K562 treated with DMSO at 1 percent for 24 hours (cell line): Measurements from ENCODE around the gene SNRNP70. TPM values are rescaled to one million over a fixed set of nuclear protein-coding genes. Genes with fewer than 3 reads are reported as not detected.

ENCODE experiments used
- total RNA-seq: library from RNA; unstranded; fragments of 300-600 nt; gene quantifications from 2 replicates; pipeline ENCODE4 v1.2.3, GENCODE V29; 2022; ENCODE audit warnings: low read depth; ENCODE audit not compliant: insufficient read depth

Gene SNRNP70
- 219 and 229 TPM in 2 replicates for total RNA-seq

GRCh38 chr19:49085020-49085867 is at the start of gene SNRNP70:
SNRNP70 (plus strand) TSS chr19:49085451; CDS start chr19:49086415, 964 bp downstream.

DNA sequence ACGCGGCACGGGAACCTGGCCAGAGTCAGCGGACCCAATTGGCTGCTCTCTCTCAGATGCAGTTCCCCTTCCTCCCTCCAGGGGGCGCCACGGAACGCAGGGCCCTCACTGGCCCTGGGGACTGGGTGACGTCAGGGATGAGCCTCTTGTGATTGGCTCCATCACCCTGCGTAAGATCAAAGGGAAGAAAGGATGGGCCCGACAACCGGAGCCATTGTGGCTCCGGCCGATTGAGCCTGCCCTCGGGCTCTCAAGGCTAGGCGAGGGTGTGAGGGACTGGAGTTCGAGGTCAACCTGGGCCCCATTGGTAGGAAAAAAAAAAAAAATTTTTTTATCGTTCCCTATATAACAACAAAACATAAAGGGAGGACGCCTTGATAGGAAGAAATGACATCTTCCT is 48.4 kb upstream of the SNRNP70 start, which contains the start of gene CGB1:
Gene CGB1, minus strand, starts transcription at position 81 of the 400 bp plus-strand sequence. CDS start 184 bp downstream, outside the sequence.

GRCh38 chr19:49043548-49043947 is 41.7 kb upstream of the SNRNP70 start, which contains the start of gene CGB5:
CGB5 (plus strand) TSS chr19:49043848; CDS start chr19:49044210, 362 bp downstream.

DNA sequence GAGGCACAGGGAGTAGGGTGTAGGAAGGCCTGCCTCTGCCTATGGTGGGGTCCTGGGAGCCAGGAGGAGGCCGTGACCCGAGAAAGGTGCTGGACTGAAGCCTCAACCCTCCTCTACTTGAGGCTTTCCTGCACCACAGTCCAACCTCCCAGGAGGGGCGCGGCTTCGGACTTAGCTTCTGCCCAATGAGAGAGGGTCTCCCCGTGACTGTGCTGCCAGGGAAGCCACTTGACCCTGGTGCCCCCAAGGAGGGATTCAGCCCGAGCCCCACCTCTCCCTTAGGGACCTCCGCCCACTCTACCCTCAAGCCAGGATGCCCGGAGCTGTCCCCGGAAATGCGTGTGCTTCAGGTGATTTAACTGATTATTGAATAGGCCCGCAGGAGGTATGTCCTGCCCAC is 36.2 kb upstream of the SNRNP70 start, which contains the start of gene CGB8:
Gene CGB8, minus strand, starts transcription at position 101 of the 400 bp plus-strand sequence. CDS start 372 bp downstream, outside the sequence.

DNA sequence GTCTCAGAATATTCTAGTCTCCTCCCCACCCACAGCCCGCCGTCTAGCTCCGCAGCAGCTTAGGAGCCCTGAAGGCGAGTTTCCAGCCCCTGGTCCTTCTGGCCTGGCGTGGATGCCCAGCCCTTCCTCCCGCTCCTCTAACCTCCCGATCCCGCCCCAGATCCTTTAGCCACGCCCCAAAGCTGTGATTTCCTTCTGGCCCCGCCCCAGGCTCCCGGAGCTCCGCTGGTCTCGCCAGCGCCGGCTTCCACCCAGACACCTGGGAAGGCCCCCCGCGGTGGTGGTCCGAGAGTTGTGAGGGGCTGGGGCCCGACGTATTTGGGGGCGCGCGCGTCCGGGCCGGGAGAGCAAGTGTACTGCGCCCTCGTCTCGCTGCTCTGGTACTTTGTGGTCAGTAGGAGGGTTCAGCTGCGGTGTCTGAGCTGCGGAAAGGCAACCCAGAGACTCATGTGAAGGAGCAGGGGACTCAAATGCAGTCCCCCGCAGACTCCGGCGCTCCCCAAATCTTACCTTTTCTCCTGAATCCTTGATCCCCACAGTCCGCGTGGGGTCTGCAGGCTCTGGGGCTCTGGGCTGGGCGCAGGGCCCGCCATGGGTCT is 27.5 kb upstream of the SNRNP70 start, which contains the start of gene CGB7:
Gene CGB7, minus strand, starts transcription at position 114 of the 599 bp plus-strand sequence. CDS start 2,374 bp downstream, outside the sequence.

DNA sequence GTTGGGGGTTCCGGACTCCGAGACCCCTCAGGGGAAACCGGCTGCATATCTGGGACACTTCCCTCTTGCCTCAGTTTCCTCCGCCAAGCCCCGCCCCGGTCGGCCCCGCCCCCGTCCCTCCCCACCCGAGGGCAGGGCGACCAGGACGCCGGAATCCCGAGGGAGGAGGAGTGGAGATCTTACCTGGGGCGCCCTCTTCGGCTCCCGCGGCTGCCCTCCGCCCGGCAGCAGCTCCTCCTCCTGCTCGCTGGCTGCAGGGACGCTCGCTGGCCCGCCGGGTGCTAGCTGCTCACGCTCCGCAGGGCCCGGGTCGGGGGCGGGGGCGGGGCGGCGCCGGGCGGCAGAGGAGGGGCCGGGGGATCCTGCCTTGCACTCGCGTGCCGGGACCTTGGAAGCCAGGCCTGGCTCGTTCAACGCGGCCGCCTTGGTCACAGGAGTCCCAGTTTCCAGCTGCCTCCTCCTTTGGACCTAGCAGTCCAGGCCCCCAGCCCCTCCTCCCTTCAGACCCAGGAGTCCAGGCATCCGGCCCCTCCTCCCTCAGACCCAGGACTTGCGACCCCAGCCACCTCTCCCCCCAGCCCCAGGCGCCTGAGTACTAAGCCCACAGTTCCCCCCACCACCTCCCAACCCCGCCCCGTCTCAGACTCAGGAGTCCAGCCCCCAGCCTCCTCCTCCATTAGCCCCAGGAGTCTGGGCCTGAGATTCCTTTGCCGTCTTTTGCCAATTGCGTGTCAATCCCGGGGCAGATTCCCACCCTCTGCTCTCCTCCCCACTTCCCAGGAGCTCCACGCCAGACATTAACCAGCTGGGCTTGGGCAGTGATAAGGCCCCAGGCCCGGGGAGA is 20.3 kb upstream of the SNRNP70 start, which contains the start of gene NTF4:
Gene NTF4, minus strand, starts transcription at position 51 of the 844 bp plus-strand sequence. CDS start 2,821 bp downstream, outside the sequence.

GRCh38 chr19:49113762-49114629 is 28.7 kb downstream of the SNRNP70 start, which contains the start of gene LIN7B:
LIN7B (plus strand) TSS chr19:49114370; CDS start chr19:49114405, 35 bp downstream.

DNA sequence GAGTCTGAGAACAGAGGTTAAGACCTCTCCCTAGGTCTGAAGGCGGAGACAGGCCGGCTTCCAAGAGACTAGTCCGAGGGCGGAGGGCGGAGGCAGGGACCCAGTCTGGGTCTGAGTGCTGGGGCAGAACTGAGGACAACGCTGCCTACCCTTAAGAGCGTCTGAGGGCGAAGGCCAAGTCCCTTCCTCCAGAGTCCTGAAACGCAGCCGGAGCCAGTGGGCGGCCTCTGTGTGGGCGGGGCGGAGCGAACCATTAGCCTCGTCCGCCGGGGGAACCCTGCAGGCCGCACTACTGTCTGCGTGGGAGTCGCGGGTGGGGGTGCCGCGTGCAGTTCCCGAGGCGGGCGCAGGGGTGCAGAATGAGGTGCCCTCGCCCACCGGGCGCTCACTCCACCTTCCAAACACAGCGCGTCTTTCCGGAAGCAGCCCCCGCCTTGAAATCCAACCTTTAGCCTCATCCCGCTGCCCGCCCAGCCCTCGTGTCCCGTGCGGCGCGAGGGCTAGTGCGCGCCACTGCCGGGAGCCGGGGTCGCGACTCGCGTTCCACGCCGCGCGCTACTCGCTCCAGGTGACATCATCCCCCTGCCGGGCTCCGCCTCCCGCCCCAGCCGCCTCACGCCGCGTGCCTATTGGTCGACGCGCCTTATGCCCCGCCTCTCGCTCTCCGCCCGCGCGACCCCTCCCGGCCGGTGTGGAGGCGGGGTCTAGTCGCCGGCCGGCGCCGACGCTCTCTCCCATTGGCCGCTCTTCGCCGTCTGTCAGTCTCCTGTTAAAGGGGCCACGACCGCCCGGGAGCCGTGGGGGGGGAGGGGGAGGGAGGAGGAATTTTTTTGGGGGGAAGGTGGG is 33.5 kb downstream of the SNRNP70 start, which contains the start of gene C19orf73:
Gene C19orf73, minus strand, starts transcription at position 579 of the 846 bp plus-strand sequence. Its CDS starts 121 bp downstream, at position 458.

DNA sequence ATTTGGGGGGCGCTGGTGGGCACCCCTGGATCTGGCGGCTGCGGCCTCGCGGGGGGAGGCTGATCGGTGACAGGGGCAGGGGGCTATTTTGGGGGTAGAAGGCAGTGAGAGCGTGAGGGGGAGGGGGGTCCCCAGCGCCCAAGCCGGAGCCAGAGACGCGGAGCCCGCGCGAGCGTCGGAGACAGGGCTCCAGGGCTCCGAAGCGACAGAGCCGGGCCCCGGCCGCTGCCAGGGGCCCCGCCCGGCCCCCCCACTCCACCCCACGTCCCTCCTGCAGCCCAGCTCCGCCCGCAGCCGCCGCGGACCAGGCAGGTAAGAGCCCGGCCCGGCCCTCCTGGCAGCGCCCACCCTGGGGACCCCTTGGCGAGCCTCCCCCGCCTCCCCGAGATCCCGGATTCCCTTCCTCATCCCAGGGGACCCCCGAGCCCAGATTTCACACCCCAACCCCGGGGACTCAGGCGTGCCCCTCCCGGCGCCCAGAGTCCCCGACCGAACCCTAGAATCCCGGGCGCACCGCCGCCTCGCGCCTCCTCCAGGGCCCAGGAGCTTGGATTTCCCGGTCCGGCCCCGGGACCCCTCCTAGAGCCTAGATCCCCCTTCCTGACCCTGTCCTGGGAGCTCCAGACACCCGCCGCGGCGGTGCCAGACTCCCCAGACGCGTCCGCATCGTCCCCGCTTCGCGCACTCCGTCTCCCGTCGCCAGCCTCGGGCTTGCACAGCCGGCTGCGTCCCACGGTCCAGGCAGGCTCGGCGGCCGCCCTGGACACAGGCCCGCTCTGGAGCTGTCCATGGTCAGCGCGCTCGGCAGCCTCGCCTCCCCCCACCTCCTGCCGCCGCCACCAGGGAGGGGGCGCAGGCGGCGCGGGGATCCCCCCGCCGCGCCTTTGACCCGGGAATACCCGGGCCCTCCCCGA is 34.4 kb downstream of the SNRNP70 start, which contains the start of gene PPFIA3:
Gene PPFIA3, plus strand, starts transcription at position 134 of the 914 bp plus-strand sequence. CDS start 8,330 bp downstream, outside the sequence.

GRCh38 chr19:49155005-49155819 is 70.0 kb downstream of the SNRNP70 start, which contains the start of gene HRC:
HRC (minus strand) TSS chr19:49155396; CDS start chr19:49155237, 159 bp downstream.

GRCh38 chr19:49157445-49158224 is 72.4 kb downstream of the SNRNP70 start, which contains the start of gene TRPM4:
TRPM4 (plus strand) TSS chr19:49157792; CDS start chr19:49157867, 75 bp downstream.

Other genes with a start within 250 kb of the SNRNP70 start
- 1.1 TPM in 1 of 2 replicates, not detected in the other for gene HSD17B14, start 249.0 kb upstream of the SNRNP70 start, total RNA-seq
- 49.1 and 54.5 TPM in 2 replicates for gene PLEKHA4, start 216.8 kb upstream of the SNRNP70 start, total RNA-seq
- 88.6 and 88.9 TPM in 2 replicates for gene PPP1R15A, start 213.0 kb upstream of the SNRNP70 start, total RNA-seq
- 0.88 and 3.5 TPM in 2 replicates for gene TULP2, start 186.7 kb upstream of the SNRNP70 start, total RNA-seq
- 445 and 480 TPM in 2 replicates for gene NUCB1, start 185.1 kb upstream of the SNRNP70 start, total RNA-seq
- gene DHDH, start 151.8 kb upstream of the SNRNP70 start, total RNA-seq: 4.8 and 5.0 TPM in 2 replicates
- 136 and 153 TPM in 2 replicates for gene BAX, start 130.6 kb upstream of the SNRNP70 start, total RNA-seq
- gene FTL, start 120.1 kb upstream of the SNRNP70 start, total RNA-seq: 7,562 and 7,983 TPM in 2 replicates
- gene GYS1, start 92.1 kb upstream of the SNRNP70 start, total RNA-seq: 26.8 and 34.3 TPM in 2 replicates
- 295 and 316 TPM in 2 replicates for gene RUVBL2, start 91.6 kb upstream of the SNRNP70 start, total RNA-seq
- gene LHB, start 68.4 kb upstream of the SNRNP70 start, total RNA-seq: not detected in 2 replicates
- not detected in 2 replicates for gene CGB3, start 61.1 kb upstream of the SNRNP70 start, total RNA-seq
- 4.8 and 8.7 TPM in 2 replicates for gene CGB2, start 53.6 kb upstream of the SNRNP70 start, total RNA-seq
- not detected in 2 replicates for gene CGB1, start 48.6 kb upstream of the SNRNP70 start, total RNA-seq
- gene CGB5, start 41.6 kb upstream of the SNRNP70 start, total RNA-seq: not detected in 2 replicates
- not detected in 2 replicates for gene CGB8, start 36.3 kb upstream of the SNRNP70 start, total RNA-seq
- gene CGB7, start 27.7 kb upstream of the SNRNP70 start, total RNA-seq: not detected in 2 replicates
- not detected in 2 replicates for gene NTF4, start 20.6 kb upstream of the SNRNP70 start, total RNA-seq
- gene KCNA7, start 12.8 kb upstream of the SNRNP70 start, total RNA-seq: not detected in 2 replicates
- 16.2 and 19.1 TPM in 2 replicates for gene LIN7B, start 28.9 kb downstream of the SNRNP70 start, total RNA-seq
- gene C19orf73, start 33.7 kb downstream of the SNRNP70 start, total RNA-seq: 1.3 and 2.4 TPM in 2 replicates
- 14.2 and 15.9 TPM in 2 replicates for gene PPFIA3, start 34.1 kb downstream of the SNRNP70 start, total RNA-seq
- gene HRC, start 69.9 kb downstream of the SNRNP70 start, total RNA-seq: 9.9 and 12.2 TPM in 2 replicates
- 20.5 and 23.4 TPM in 2 replicates for gene TRPM4, start 72.3 kb downstream of the SNRNP70 start, total RNA-seq
- gene SLC6A16, start 239.7 kb downstream of the SNRNP70 start, total RNA-seq: 0.61 and 0.95 TPM in 2 replicates
- gene CD37, start 250.0 kb downstream of the SNRNP70 start, total RNA-seq: 30.7 and 44.8 TPM in 2 replicates